ENCODE data around the gene WDR70.

DNA sequence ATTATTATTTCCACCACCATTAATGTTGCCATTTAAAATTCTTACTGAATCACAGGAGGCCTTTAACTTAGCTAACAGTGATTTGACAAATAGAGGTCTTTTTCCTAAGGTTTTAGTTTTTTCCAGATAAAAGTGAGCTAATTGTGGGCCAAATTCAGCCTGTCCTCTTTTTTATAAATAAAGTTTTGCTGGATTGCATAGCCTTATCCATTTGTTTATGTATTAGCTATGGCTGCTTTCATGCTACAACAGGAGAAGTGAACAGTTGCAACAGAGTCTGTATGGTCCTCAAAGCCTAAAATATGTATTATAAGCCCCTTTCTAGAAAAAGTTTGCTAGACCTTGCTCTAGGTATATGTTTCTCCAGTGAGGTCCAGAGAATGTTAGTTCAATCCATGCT lies 288.3 kb downstream of the WDR70 start:
- TF ChIP-seq RARB (CRISPR knock-in tag; IDR thresholded peaks at IDR 0.05) (no peak), ZNF70 (CRISPR knock-in tag; IDR thresholded peaks at IDR 0.05) (no peak), SNAI2 (CRISPR knock-in tag; IDR thresholded peaks at IDR 0.05) (no peak)
